T-helper 2 cell treated with Interferon-gamma antibody and Interleukin-4, amounts not matched to agents 100 ng/mL and 5 ng/mL, for 36 hours (primary cell): ENCODE measurements around the gene ODC1. TPM values are rescaled to one million over a fixed set of nuclear protein-coding genes. Genes with fewer than 3 reads are reported as not detected.

ENCODE experiments used
- intact Hi-C: fragments of 100-400 bp; cut with micrococcal nuclease; formaldehyde crosslinking; loops from one replicate; pipeline ENCODE4 v1.15.1; 2023
- total RNA-seq: library from RNA; stranded (reverse); gene quantifications from 2 replicates; pipeline ENCODE4 v1.2.3, GENCODE V29; 2022

Gene ODC1
- total RNA-seq, 1 donor from 2014 or later: 64.7 TPM

GRCh38 chr2:10404324-10405143 lies 43.6 kb downstream of the ODC1 start:
- intact Hi-C loops: loop anchor here (5.0 kb wide), 1 partner anchor 262 kb away; no protein-coding TSS in a partner anchor

- intact Hi-C loops: no loop called here
Measured at GRCh38 chr2:10402653-10403215, 45.4 kb downstream of the ODC1 start.

- intact Hi-C loops: no loop called here
Measured at GRCh38 chr2:10402062-10402585, 46.0 kb downstream of the ODC1 start.

GRCh38 chr2:10400978-10401951 lies 46.9 kb downstream of the ODC1 start:
- intact Hi-C loops: no loop called here

GRCh38 chr2:10400568-10400977 lies 47.6 kb downstream of the ODC1 start:
- intact Hi-C loops: no loop called here

GRCh38 chr2:10400002-10400401 lies 48.1 kb downstream of the ODC1 start:
- intact Hi-C loops: no loop called here

GRCh38 chr2:10399358-10399757 lies 48.8 kb downstream of the ODC1 start:
- intact Hi-C loops: no loop called here

- intact Hi-C loops: no loop called here
Measured at GRCh38 chr2:10398496-10398895, 49.6 kb downstream of the ODC1 start.

GRCh38 chr2:10397878-10398277 lies 50.2 kb downstream of the ODC1 start:
- intact Hi-C loops: no loop called here

- intact Hi-C loops: no loop called here
Measured at GRCh38 chr2:10397297-10397875, 50.7 kb downstream of the ODC1 start.

GRCh38 chr2:10396464-10396863 lies 51.7 kb downstream of the ODC1 start:
- intact Hi-C loops: no loop called here

- intact Hi-C loops: no loop called here
Measured at GRCh38 chr2:10395893-10396292, 52.2 kb downstream of the ODC1 start.

- intact Hi-C loops: no loop called here
Measured at GRCh38 chr2:10393640-10393982, 54.5 kb downstream of the ODC1 start.

GRCh38 chr2:10392951-10393639 lies 55.0 kb downstream of the ODC1 start:
- intact Hi-C loops: no loop called here

GRCh38 chr2:10392548-10392947 lies 55.6 kb downstream of the ODC1 start:
- intact Hi-C loops: no loop called here

GRCh38 chr2:10392100-10392499 lies 56.0 kb downstream of the ODC1 start:
- intact Hi-C loops: no loop called here

GRCh38 chr2:10390369-10390801 lies 57.7 kb downstream of the ODC1 start:
- intact Hi-C loops: no loop called here
